MV-4-11 (cell line): ENCODE measurements around the gene LRG1.
A peak's percentile ranks its signal among the peaks of the same experiment; 100 is the strongest.

Experiments used
- DNase-seq: peaks from one replicate; lab custom pipeline; 2025; lab: John Stamatoyannopoulos, UW

The LRG1 gene

GRCh38 chr19:4508698-4509097 lies 31.1 kb downstream of the LRG1 start:
- no peak for DNase-seq

DNA sequence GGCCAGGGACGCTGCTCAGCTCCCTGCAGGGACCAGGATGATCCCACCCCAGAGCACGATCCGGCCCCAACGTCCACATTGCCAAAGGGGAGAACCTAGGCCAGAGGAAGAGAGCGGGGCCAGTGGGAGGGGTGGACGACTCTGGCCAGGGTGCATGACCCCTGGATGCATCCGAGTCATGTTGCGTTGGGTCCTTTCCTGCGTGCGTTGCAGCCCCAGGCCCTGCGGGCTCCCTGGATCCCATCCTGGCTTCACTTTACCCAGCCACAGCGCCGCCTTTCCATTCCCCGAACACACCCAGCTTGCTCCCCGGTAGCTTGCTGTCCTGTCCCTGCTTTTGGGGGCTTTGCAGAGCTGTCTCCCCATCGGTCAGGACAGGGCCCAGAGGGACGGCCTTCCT lies 32.0 kb downstream of the LRG1 start:
- no peak for DNase-seq

GRCh38 chr19:4507150-4507452 lies 32.7 kb downstream of the LRG1 start:
- DNase-seq = no peak

DNA sequence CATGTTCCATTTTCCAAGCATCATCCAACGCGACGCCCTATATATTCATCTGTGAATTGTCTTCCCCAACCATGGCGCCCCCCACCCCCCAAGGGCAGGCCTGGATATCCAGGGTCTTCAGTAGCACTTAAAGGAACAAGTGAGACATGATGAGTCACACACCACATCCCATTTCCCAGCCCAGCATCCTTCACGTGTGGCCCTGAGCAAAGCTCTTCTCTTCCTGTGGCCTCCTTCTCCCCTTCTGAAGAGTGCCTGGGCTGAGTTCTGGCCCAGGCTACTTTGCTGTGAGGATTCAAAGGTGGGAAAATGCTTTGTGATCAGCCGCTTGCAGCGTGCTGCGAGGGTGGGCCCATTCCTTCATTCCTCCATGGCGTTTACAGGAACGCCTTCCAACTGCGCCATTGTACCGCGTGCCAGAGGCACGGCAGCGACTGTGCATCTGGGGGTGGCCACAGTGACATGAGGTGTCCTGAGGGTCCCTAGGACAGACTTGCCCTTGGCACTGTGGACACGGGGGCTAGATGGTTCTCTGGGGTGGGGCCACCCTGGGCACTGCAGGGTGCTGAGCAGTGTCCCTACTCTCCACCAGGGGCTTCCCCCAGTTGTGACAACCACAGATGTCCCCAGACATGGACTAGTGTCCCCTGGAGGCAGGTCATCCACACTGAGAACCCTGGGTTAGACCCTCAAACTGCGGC lies 33.2 kb downstream of the LRG1 start:
- peak; percentile 87 for DNase-seq

DNA sequence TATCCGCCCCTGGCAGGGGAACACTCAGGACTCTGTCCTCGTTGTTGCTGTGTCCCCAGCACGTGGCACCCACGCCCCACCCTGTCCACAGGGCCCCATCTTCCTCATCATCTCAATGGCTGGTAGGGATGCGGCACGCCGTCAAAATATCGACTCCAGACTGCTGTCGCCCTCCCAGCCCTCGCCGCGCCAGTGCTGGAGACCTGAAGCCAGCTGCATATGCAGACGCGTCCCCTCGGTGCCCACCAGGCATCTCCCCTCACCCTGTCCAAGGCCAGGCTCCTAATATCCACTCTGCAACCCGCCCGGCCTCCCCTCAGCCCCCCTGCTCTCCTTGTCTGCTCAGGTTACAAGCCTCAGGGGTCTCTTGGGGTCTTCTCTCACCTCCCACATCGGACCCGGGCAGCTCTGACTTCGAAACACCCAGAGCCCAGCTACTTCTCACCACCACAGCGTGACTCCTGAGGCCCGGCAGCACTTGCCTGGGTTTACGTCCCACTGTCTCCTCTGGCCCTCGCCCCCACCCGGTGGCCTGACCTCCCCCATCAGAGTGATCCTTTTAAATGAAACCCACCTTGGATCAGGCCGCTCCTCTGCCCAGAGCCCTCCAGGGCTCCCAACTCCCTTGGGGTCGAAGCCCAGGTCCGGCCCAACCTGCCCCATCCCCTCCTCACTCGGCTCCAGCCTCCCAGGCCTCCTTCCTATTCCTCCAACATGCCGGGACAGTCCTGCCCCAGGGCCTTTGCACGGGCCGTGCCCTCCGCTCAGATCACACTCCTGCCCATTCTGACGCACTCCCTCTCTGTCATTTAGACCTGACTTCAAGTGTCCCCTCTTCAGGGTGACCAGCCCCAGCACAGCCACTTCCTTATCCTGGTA lies 34.0 kb downstream of the LRG1 start:
- no peak for DNase-seq

- peak; percentile 82 for DNase-seq
Measured at GRCh38 chr19:4504891-4505569, 34.8 kb downstream of the LRG1 start.

DNA sequence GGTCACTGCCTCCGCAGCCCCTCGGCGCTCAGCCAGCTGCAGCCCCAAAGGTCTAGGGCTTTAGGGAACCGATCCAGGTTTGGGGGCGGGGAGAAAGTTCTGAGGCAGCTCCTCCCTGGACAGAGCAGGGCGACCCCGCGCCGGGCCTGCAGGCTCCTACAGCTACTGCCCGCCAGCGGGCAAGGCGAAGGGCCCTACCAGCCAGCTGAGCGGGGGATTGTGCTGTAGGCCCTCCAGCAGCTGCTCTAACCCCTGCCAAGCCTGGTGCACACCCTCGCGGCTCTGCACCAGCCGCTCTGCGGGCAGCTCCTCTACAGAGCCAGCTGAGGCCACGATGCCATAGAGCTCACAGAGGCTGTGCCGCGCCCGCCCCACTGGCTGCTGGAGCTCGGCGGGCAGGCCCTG lies 35.5 kb downstream of the LRG1 start:
- DNase-seq = peak; percentile 26

GRCh38 chr19:4503825-4504170 lies 36.0 kb downstream of the LRG1 start:
- DNase-seq = no peak

DNA sequence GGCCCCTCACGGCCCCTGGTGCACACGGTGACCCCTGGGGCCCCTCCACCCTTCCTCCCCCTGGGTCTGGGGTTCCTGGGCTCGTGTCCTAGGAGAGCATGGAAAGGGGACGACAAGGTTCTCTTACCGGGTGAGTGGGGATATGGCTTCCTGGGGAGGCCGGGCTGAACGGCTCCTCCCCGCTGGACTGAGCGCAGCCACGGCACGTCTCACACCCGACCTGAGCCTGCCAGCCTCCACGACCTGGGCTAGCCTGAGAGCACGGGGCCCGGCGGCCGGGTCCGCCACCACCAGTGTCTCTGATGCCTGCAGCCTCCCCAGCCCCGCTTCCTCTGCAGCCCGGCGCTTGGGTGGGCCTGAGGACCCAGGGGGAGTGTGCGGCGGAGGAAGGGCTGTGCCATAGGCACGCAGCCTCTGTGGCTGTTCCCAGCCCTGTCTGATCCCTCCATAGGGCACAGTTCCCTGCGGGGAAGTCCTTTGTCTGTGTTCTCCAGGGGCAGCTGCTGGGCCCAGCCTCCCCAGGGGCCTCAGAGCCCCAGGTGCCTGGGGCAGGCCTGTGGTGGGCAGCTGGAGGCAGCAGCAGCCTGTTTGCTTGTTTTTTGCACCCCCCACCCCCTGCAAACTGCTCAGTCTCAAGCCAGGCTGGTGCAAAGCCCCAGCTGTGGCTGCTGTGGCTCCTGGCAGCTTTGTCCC lies 36.6 kb downstream of the LRG1 start:
- no peak for DNase-seq

DNA sequence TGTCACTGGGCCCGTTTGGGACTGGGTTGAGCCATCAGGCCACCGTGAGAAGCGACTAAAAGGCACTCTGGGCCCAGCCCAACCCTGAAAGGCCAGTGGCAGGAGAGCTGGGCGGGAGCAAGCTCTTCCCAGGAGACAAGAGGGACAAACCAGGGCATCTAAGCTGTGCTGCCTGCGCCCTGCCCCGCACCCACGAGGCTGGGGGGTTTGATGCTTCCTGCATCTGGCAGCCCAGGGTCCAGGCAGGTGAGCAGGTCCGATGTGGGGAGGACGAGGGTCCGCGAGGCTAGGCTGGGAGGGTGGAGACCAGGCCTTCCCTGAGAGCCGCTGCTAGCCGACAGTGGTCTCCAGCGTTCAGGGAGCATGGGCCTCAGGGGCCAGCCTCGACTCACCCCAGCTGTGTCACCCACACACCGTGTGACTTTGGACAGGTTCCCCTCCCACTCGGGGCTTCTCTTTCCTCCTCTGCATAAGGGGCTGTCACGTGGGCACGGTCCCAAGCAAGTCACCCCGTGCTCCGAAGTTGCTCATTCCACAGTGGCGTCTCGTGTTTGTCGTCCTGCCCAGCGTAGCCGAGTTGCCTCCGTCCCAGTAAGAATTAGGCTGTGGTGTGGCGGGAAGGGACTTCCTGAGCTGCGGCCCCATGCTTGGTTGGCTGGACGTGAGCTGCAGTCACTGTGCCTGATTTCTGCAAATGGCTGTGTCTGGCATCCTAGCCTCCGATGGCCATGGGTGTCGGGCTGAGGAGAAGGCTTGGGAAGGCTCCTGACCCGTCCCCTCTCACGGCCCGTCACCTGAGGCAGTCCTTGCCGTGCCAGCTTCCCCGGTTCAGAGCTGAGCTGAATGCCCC lies 37.3 kb downstream of the LRG1 start:
- no peak for DNase-seq

DNA sequence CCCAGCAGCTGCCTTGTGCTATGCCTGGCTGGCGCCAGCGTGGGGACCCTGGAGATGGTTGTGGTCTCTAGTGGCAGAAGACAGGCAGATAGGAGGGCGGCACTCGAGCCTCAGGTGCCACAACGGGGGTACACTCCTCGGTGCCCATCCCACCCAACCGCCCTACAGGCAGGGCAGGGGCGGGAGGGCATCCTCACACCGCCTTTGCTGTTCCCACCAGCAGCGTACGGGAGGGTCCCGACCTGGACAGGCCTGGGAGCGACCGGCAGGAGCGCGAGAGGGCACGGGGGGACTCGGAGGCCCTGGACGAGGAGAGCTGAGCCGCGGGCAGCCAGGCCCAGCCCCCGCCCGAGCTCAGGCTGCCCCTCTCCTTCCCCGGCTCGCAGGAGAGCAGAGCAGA lies 38.1 kb downstream of the LRG1 start:
- DNase-seq = no peak

DNA sequence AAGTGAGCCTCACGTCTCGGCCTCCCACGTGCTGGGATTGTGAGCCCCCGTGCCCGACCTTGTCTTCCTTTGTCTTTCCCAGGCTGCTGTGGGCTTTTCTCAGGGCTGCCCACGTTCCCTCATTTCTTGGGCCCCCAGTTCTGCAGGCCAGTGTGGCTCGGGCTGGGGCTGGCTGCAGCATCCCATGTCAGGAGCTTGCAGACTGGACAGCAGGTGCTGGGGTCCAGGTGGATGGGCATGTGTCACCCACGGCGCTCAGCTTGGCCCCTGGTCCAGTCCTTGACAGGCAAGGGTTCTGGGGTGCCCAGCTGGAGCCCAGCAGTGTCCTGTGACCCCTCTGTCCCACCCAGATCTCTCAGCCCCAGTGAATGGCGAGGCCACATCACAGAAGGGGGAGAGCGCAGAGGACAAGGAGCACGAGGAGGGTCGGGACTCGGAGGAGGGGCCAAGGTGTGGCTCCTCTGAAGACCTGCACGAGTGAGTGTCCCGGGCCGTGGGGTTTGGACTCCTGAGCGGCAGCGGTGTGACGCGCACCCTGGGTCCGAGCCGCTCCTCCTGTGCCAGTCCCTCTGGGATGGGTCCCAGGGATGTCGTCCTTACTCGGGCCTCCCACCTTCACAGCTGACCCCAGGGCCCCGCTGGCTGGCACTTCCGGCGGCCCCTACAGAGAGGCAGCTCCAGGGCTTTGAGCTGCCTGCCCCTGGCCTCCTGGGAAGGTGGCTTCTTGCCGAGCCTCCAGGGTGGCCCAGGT lies 38.8 kb downstream of the LRG1 start:
- DNase-seq = no peak

- no peak for DNase-seq
Measured at GRCh38 chr19:4499855-4500254, 40.0 kb downstream of the LRG1 start.

DNA sequence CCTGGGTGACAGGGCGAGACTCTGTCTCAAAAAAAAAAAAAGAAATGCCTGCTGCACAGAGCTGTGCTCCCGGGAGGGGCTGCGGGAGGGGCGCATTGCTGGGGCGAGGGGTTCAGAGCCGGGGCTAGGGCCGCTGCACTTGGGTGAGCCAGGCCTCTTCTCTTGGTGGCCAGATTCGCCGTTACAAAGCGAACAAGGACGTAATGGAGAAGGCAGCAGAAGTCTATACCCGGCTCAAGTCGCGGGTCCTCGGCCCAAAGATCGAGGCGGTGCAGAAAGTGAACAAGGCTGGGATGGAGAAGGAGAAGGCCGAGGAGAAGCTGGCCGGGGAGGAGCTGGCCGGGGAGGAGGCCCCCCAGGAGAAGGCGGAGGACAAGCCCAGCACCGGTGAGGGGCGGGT lies 40.5 kb downstream of the LRG1 start:
- no peak for DNase-seq

DNA sequence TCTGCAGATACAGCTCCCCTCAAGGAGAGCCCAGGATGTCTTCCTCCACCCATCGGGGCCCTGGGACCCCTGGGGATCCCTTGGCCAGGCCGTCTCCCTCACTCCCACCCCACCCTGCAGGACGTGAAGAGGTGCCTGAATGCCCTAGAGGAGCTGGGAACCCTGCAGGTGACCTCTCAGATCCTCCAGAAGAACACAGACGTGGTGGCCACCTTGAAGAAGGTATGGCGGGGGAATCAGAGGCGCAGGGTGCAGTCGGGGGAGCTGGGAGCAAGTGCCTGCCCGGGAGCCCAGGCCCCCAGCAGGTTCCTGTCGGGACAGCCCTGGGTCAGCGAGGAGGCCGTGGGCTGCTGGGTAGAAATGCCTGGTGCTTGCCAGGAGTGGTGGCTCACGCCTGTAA lies 41.1 kb downstream of the LRG1 start:
- DNase-seq = no peak

DNA sequence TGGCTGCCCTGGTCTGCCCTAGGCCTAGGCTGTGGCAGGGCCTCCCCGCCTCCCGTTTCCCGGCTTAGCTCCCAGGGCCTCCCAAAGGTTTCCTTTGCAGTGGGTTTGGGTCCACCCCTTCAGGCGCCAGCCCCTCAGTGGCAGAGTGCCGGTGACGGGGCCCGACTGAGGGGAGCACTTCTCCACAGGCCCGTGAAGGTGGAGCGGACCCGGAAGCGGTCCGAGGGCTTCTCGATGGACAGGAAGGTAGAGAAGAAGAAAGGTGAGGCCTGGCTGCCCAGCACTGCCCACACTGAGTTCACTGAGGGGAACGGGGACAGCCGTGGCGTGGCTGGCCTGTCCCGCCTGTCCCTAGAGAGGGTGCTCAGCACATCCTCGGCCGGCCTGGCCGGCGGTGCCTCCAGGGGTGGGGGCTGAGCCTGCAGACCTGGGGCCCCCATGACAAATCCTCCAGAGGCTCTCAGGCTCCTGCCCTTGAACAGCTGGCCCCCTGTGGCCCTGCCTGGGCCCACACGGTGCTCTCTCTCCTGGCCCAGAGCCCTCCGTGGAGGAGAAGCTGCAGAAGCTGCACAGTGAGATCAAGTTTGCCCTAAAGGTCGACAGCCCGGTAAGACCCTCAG lies 42.0 kb downstream of the LRG1 start:
- DNase-seq = no peak

DNA sequence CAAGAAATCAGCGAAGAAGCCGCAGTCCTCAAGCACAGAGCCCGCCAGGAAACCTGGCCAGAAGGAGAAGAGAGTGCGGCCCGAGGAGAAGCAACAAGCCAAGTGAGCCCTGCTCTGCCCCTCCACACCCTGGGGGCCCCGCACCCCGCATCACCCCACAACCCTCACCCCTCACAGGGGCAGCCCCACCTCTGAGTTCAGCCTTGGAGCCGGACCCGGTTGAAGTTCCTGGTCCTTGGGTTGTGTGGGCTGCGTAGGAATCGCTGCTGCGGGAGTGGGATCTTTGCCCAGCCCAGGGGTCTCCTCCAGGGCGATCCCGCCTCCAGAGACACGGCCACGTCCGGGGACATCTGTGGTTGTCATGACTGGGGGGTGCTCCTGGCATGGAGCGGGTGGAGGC lies 43.5 kb downstream of the LRG1 start:
- no peak for DNase-seq

DNA sequence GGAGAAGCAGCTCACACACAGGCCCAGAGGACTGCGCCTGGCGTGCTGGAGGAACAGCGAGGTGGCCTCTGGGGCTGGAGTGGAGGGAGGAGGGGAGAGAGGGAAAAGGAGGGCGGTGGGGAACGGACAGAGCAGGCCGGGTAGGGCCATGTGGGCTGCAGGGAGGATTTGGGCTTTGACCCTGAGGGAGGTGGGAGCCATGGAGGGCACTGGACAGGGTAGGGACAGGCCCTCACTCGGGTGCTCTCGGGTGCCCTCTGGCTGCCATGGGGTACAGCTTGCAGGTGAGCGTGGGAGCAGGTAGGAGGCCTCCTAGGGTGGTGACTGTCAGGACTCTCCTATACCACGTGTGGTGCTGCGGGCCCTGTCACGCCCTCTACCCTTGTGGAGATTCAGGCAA lies 44.4 kb downstream of the LRG1 start:
- no peak for DNase-seq

- DNase-seq = no peak
Measured at GRCh38 chr19:4494691-4495064, 45.2 kb downstream of the LRG1 start.

GRCh38 chr19:4493929-4494690 lies 45.7 kb downstream of the LRG1 start:
- DNase-seq = no peak
